Ramos (cell line): ENCODE measurements around the gene TEPSIN.

Experiments used
- in situ Hi-C: fragments of 300-500 bp; cut with MboI; formaldehyde crosslinking; loops from one replicate; pipeline ENCODE4 v1.14.3; 2022; ENCODE audit warnings: low sequenced_read_pairs; ENCODE audit not compliant: unreplicated experiment

Gene TEPSIN

DNA sequence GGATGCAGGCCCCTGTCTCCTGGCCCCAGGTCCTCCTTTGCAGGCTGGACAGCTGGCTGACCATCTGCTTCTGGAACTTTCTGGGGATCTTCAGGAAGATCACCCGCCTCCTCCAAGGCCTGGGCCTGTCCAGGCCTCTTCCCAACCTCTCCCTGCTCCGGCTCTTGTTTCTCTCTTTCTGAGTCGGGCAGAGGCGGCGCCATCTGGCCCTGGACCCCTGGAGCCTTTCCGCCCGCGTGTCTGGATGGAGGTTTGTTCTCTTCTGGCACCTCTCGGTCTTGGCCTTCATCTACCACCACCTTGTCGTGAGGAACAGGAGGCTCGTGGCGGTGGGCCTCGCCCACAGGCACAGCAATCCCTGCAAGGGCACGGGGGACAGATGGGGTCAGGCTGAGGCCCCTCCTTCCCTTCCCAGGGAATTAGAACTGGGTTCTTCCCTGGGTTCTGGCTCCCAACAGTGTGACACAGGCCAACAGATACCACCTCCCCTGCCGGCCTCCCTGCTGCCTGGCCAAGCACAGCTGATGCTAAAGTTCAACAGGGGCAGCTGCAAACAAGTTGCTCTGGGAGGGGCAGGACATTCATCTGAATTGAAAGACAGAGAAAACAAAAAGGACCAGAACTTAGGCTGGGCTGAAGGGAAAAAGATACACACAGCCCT is 13.6 kb upstream of the TEPSIN start:
- in situ Hi-C loops: loop anchor here (10.0 to 25.0 kb wide), 2 partner anchors 110 to 352 kb away; no protein-coding TSS in a partner anchor

DNA sequence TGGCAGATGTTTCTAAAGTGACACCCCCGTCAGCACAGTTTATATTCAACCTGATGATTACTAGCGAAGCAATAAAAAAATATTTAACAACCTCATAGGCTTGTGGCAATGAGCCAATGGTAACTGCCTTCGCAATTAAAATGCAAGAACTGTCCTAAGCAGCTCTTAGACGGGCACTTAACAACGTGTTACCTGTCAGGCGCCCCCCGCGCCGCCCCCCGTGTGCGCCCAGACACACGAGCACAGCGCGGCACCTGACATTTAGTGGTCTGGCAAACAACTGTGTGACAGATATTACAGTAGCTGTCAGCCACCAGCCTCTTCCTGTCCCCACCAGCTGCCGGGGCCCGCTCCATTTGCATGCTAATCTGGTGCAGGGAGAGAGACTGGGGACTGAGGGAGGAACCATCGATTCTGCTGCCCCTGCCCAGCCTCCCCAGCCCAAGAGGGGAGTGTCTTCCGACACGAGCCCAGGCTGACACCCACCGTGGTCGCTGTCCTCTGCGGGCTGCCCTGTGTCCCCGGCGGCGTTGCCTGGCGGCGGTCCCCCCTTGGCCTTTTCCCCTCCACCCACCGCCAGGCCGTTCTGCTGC is 12.9 kb upstream of the TEPSIN start:
- in situ Hi-C loops: loop anchor here (10.0 to 25.0 kb wide), 2 partner anchors 110 to 353 kb away; no protein-coding TSS in a partner anchor

DNA sequence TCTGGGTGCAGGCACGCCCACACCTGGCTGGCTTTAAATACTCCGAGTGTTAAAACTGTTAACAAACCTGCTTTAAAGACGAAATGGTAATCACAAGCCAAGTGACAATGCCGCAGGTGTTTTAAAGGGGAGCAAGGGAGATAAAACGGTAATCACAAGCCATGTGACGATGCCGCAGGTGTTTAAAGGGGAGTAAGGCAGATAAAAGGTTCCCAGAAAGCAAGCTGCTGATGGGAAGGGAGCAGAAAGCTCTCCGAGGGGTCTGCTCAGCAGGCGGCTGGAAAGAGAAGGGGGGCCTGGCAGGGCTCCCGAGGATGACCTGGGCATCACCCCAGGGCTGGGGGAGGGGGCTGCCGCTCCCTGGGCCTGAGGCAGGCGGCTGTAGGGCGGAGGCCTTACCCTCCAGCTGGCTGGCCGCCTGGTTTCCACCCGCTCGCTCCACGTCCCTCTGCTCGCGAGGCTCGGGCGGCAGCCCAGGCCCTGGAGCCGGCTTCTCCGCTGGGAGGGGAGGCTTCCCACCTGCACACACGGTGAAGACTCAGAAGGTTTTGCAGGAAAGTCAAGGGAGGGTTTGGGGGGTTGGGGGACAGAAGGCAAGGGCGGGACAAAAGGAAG is 12.3 kb upstream of the TEPSIN start:
- in situ Hi-C loops: loop anchor here (10.0 to 25.0 kb wide), 2 partner anchors 111 to 354 kb away; no protein-coding TSS in a partner anchor

DNA sequence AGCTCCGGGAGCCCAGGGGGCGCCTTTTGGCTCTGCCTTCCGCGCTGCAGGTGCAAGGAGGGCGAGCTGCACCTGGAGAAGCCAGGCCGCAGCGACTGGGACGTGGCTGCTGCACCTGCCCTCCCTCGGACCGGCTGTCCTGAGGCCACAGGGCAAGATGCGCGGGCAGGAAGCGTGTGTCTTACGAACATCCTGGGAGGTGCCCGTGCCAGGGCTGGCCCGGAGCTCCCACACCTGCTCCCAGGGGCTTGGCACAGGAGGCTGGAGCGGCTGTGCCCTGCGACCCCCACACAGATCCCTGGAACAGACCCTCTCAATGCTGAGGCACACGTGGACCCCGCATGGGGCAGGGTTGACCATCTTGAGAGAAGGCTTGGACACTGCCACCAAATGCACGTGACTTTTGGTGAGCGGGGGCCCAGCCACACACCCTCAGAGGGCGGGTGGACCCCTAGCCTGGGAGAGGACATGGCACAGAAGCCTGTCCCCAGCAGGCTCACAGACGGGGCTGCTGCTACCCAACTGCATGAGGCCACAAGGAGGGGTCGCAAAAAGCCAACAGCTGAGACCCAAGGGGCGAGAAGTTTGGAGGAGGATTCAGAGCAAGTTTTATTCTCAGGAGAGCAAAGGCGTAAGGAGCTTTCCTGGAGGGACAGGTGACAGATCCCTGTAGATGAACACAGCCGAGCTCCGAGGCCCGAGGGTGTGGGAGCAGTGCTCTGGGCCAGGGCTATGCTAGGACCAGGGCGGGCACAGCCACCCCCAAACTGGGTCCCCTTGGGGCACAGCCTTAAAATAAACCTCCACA is 11.6 kb upstream of the TEPSIN start:
- in situ Hi-C loops: loop anchor here (10.0 to 25.0 kb wide), 2 partner anchors 112 to 354 kb away; no protein-coding TSS in a partner anchor

DNA sequence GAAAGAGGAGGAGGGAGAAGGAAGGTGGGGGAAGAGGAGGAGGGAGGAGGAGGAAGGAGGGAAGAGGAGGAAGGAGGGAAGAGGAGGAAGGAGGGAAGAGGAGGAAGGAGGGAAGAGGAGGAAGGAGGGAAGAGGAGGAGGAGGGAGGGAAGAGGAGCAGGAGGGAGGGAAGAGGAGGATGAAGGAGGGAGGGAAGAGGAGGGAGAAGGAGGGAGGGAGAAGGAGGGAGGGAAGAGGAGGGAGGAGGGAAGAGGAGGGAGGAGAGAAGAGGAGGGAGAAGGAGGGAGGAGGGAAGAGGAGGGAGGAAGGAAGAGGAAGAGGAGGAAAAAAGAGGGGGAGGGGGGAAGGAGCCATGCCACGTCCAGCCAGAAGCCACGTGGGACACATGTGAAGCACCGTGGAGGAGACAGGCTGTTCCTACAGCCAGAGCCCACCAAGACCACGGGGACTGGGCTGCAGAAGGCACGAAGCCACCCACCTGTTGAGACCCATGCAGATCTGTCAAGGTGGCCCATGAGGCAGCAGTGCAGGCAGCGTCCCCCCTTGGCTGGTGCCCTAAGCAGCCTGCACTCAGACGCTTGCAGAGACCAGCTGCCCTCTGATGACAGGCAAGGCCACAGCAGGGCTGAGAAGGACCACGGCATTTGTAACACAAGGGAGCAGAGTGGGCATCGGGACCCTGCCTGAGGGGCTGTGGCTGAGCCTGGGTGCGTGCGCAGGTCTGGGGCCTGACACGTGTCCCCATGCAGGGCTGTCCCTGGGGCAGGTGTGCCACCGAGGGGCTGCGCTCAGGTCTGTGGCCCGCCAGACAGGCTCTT is 10.6 kb upstream of the TEPSIN start:
- in situ Hi-C loops: loop anchor here (10.0 to 25.0 kb wide), 3 partner anchors 105 to 355 kb away; no protein-coding TSS in a partner anchor

DNA sequence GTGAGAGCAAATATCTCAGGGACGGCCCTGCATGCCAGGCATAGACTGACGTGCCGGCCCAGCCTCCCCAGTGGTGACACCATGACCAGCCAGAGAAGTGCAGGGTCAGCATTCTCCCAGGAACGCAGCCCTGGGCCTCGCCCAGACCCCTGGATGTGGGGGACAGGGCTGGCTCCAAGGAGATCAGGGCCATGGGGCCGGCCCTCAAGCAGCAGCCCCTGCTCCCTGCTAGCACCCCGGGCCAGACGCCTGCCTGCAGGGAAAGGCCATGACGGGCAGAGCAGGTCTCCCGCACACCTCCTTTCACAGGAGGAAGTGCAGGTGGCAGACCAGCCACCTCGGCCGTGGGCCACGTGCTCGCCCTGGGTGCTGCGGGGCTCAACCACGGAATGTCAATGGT is 9.8 kb upstream of the TEPSIN start:
- in situ Hi-C loops: loop anchor here (10.0 kb wide), 1 partner anchor 104 kb away; no protein-coding TSS in a partner anchor

DNA sequence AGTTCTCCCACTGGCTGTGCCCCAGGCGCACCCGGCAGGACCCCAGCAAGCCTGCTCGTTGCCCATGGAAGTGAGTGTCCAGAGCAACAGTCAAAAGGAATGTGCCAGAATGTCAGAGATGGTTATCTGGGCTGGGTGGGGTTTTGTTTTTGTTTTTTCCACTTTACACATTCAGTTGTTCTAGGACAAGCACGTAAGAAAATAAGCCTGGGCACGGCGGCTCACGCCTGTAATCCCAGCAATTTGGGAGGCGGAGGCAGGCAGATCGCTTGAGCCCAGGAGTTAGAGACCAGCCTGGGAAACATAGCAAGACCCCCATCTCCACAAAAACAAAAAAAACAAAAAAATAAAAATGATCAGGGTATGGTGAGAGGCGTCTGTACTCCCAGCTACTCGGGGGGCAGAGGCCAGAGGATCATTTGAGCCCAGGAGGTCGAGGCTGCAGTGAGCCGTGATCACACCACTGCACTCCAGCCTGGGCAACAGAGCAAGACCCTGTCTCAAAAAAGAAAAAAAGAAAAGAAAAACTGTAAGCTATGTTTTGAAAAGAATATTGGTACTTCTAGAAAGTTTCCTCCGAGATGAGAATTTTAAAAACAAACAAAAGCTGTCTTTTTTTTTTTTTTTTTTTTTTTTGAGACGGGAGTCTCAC is 8.6 kb upstream of the TEPSIN start:
- in situ Hi-C loops: loop anchor here (10.0 kb wide), 1 partner anchor 103 kb away; no protein-coding TSS in a partner anchor

DNA sequence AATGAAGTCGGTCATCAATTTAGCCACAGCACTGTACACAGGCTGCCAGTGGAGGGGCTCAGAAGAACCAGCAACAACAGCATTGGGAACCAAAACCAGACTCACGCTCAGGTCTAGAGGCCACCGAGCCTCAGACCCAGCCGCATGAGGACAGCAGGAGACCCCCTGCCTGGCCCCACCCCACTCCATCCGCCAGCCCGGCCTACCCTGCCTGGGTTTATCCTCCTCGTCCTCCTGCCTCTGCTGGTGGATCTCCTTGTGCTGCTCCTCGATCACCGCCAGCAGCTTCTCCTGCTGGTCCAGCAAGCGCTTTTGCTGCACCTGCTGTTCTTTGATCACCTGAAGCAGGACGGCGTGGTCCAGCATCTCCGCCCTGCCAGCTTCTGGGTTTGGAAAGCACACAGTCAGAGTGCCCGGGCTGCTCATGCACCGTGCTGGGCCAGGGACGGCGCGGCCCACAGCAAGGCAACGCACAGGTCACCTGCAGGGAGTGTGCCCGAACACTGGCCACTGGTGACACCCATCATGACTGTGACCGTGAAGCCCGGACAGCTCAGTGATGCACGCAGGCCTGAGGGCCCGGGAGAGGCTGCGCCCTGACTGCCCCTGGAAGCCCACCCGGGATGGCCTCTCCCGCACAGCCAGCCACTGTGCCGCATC is 8.0 kb upstream of the TEPSIN start:
- in situ Hi-C loops: loop anchor here (10.0 kb wide), 1 partner anchor 102 kb away; no protein-coding TSS in a partner anchor

DNA sequence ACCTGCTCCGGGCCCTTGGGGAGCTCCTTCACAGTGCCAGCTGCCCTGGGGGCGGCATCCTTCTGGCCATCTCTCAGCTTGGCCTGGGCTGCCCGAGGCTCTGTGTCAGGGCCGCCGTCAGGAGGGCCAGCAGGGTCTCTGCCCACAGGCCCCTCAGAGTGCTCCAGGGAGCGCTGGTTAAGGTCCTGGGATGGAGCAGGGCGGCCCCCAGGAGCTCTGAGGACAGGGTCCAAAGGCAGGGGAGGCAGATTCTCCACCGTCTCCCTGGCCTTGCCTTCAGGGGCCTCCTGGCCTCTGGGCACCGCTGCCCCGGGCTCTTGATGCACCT is 7.5 kb upstream of the TEPSIN start:
- in situ Hi-C loops: loop anchor here (10.0 kb wide), 1 partner anchor 102 kb away; no protein-coding TSS in a partner anchor

DNA sequence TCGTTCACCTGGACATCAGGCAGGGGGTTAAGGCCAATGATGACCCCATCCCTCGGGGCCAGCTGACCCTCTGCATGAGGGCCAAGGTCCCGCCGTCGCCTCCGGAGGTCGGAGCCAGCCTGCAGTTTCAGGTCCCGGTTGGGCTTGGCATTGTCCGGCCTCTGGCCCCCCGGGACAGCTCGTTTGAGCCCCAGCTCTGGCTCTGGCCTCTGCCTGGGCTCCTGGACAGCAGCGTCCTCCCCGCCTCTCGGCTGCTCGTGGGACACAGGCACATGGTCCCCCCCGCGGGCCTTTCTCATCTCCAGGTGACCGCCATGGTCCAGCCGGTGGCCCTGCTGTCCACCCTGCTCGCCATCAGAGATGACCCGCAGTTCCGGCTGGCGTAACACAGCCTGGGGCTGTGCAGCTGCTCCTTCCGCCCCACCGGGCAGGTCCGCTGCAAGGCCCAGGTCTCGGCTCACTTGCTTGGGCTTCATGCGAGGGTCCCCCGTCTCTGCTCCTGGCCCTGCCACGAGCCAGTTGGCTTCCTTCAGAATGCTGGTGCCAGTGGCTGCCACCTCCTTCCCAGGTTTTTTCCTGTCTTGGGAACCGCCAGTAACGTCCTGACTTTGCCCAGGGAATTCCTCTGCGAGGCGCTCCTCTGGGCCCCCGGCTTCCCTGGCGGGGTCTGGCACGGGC is 6.9 kb upstream of the TEPSIN start:
- in situ Hi-C loops: loop anchor here (10.0 kb wide), 1 partner anchor 101 kb away; no protein-coding TSS in a partner anchor

DNA sequence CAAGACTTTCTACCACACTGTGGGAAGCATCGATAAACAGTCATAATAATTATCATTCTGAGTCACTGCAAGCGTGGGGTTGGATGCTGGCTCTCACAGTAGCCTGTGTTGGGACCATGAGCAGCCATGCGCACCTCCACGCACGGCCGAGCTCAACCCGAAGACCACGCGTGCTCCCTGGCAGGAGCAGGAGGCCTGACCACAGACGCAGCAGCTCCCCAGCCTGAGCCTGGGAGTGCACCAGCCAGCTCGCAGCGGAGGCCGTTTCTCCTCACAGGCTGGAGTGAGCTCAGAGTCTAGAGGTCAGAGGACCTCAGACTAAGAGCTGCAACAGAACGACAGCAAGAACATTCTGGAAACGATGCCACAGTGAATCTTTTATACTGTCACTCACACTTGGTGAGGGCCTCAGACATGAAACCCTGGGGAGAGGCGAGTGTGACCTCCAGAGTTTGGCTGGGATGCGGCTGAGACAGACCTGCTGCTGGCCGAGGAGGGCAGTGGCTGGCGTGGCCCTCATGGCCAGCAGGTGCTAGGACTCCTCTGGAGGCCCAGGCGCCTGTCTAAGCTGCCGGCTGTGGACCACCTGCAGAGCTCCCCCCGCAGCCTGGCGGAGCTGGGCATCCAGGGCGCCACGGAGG is 6.3 kb upstream of the TEPSIN start:
- in situ Hi-C loops: loop anchor here (10.0 kb wide), 1 partner anchor 100 kb away; no protein-coding TSS in a partner anchor

DNA sequence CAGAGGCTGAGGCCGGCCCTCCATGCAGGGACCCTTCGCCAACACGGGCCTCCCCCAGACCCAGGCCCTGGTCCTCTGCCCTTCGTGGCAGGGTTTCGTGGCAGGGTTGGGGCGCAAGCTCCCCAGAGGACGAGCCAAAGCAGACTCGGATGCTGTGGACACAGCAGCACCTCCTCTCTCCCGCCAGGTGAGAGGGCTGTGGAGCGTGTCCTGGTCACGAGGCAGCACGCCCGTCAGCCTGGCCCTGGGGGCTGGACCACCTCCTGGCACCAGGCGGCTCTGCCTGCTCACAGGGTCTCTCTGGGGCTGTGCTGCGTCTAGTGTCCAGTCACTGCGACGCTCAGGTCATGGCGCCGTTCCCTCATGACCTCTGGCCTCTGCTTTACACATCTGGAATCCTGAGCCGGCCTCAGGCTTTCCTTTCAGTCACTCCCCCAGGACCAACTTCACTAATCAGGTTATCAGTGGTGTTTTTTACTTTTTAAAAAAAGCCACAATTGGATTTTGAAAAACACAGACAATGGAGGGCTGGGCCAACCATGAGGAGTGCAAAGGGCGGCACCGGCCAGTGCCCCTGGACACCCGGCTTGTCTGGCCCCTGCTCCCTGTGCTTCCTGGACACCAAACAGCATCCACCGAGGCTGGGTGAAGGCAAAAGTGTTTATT is 5.6 kb upstream of the TEPSIN start:
- in situ Hi-C loops: loop anchor here (10.0 kb wide), 1 partner anchor 100 kb away; no protein-coding TSS in a partner anchor

DNA sequence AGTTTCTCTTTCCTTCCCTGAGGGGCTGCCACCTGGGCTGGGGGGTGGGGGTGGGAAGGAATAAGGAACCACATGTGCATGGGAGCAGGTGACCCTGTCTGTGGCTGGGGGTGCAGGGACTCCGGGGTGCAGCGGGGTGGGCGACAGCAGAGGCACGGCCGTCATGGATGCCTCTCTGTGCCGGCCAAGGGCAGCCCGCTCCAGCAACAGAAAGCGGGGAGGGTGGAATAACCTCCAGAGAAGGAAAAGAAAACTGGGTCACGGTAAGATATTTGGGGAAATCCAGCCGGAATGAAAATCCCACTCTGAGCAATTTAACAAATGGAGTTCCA is 4.4 kb upstream of the TEPSIN start:
- in situ Hi-C loops: loop anchor here (10.0 kb wide), 1 partner anchor 98 kb away; no protein-coding TSS in a partner anchor

DNA sequence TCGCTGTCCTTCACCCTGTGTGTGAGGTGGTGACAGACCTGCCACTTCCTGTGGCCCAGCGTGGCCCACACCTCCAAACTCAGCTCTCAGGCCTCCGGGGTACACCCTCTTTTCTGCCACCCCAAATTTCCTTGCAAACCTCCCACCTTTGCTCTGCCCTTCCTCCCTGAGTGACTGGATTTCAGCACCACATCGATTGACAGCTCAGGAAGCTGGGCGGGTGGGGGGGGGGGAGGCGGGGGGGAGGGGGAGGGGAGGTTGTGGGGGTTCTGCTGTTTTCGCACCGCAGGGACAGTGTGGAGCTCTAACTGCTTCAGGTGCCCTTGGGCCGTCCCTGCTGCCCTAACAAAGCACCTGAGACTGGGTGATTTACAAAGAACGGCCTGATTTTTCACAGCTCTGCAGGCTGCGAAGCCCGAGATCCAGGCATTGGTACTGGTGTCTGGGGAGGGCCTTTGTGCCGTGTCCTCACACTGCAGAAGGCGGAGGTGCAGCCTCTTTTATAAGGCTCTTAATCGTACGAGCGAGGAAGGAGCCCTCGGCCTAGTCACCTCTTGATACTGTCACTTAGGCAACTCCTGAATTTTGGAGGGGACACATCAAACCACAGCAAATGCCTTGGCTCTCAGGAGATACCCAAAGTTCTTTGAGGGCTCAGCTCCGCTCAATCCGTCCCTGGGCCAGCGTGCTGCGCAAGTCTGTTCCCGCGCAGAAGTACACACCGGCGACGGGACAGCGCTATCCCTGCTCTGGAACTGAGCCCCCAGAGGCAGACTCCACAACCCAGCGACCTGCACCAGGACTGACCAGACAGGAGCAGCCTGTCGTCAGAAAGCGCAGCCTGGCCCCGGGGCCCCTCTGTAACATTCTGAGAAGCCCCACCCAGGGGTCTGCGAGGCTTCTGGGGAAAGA is 3.8 kb upstream of the TEPSIN start:
- in situ Hi-C loops: loop anchor here (10.0 kb wide), 1 partner anchor 98 kb away; no protein-coding TSS in a partner anchor

DNA sequence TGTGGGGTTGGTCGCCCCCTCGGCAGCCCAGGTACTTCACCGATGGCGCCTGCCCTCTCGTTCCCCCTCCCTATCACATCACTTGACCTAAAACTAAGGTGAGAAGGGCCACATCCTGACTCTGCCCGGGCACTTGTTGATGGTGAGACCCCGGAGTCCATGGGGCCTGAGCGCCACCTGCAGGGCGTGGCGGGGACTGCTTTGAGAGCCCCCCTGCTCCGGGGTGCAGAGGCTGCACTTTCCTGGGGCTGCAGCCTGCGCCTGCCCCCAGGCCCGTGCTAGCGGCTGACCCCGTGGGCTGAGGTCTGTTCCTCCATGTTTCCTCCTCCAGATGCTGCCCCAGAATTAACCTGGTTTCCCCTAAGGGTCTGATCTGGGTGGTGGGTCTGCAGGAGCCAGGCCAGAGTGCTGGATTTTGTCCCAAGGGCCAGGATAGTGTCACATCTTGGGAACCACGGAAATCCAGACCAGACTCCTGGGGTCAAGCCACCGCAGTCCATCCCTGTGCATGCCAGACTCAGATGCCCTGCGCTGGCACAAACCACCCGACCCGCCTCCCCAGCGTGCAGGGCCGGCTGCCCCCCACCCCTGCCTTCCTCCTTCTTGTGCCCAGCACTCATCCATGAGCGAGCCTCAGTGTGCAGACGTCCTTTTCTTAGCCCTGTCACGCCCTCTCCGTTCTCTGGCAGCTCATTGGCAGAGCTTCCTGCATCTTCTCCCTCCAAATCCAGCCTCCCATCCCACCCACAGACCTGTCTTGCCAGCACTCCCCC is 3.0 kb upstream of the TEPSIN start:
- in situ Hi-C loops: loop anchor here (10.0 kb wide), 1 partner anchor 97 kb away; no protein-coding TSS in a partner anchor
